Measurements from ENCODE around the gene DNER.

GRCh38 chr2:229313591-229313990, 400.8 kb downstream of the DNER start:
- no peak for TF ChIP-seq CTCF (IDR thresholded peaks at IDR 0.05; ENCODE audit: low read depth, low read length)
- no peak for TF ChIP-seq EZH2phosphoT487 (IDR thresholded peaks at IDR 0.05; ENCODE audit: low read depth)

All from OCI-LY3 (cell line).